HEK293T (cell line): ENCODE results near the gene PRSS38.

Source experiments
- BHLHE40 ChIP-seq: fragments of 450-650 bp; IDR thresholded peaks from 2 replicates; pipeline ENCODE4 v1.6.1; 2016; ENCODE audit warnings: mild to moderate bottlenecking, moderate library complexity, borderline replicate concordance
- ELF4 ChIP-seq: fragments of 450-650 bp; IDR thresholded peaks from 2 replicates; pipeline ENCODE4 v1.6.1; 2017; ENCODE audit warnings: antibody characterized with exemption
- FOXM1 ChIP-seq: fragments of 450-650 bp; IDR thresholded peaks from 2 replicates; pipeline ENCODE4 v1.6.1; 2017; ENCODE audit warnings: mild to moderate bottlenecking, borderline replicate concordance
- HDGF ChIP-seq: fragments of 450-650 bp; IDR thresholded peaks from 2 replicates; pipeline ENCODE4 v1.6.1; 2017; ENCODE audit warnings: antibody characterized with exemption, borderline replicate concordance
- SUZ12 ChIP-seq: fragments of 450-650 bp; IDR thresholded peaks from 2 replicates; pipeline ENCODE4 v1.6.1; 2016; ENCODE audit warnings: mild to moderate bottlenecking
- TARDBP ChIP-seq: fragments of 450-650 bp; IDR thresholded peaks from 2 replicates; pipeline ENCODE4 v1.6.1; 2016

DNA sequence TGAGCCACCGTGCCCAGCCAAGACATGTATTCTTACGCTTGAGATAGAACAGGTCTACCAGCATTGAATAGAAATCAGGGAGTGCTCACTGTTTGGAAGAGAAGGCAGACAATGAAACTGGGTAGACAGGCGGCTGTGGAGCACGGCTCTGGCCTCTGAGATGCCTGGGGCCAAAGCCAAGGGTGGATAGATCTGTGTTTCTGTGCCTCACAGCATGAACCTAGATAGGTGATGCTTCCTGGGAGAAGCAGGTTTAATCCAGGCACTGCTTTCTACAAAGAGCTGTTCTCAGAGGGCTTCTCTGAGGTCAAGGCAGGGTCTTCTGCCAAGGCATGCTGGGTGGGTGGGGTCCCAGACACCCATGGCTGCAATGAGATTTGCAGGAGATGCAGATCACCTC, 24.6 kb upstream of the PRSS38 start:
- TF ChIP-seq TARDBP (no peak), BHLHE40 (no peak), HDGF (no peak), ELF4 (no peak), SUZ12 (no peak), FOXM1 (no peak)
